Endometrium (tissue), 2 donors: ENCODE results near the gene SPEN.

Source experiments
- FAIRE-seq: peaks from 2 replicates; lab custom pipeline; 2012; peaks lifted over from hg19 to GRCh38; lab: Jason Lieb, UNC
- donor health status: control.
- donor health status: control.

SPEN gene

DNA sequence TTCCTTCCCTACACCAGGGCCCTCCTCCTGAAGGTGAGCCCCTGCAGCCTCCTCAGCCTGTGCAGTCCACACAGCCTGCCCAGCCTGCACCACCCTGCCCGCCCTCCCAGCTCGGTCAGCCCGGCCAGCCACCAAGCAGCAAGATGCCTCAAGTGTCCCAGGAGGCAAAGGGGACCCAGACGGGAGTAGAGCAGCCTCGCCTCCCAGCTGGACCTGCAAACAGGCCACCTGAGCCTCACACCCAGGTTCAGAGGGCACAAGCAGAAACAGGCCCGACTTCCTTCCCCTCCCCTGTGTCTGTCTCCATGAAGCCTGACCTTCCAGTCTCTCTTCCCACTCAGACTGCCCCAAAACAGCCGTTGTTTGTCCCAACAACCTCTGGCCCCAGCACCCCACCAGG is 89.6 kb downstream of the SPEN start:
- no peak for FAIRE-seq

DNA sequence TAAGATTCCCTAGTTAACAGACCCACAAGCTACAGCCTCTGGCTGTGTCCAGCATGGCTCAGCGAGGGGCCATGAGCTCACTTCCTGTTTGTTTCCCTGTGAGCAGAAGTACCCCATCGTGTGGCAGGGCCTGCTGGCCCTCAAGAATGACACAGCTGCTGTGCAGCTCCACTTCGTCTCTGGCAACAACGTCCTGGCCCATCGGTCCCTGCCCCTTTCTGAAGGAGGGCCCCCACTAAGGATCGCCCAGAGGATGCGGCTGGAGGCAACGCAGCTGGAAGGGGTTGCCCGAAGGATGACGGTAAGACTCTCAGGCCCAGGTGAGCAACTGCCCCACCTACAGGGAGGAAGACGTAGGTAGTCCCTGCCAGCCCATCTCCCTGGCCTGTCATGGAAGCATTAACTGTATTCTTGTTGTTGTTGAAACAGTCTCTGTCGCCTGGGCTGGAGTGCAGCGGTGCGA is 90.2 kb downstream of the SPEN start:
- no peak for FAIRE-seq

DNA sequence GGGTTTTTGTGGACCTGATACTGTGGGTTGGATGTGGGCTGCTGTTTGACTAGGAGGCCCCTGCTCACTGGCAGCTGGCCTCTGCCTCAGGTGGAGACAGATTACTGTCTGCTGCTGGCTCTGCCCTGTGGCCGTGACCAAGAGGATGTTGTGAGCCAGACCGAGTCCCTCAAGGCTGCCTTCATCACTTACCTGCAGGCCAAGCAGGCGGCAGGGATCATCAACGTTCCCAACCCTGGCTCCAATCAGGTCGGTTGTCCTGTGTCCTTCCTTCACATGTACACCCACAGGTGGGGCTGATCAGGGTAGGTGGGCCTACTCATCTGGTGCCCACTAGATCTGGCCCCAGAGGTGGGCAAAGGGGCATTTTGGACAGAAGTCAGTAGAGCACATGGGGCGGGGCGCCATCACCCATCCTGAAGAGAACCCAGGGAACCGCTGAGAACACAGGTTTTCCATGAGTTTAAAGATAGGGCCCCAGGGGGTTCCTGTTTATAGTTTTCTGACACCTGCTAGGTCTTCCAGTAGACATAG is 91.2 kb downstream of the SPEN start:
- FAIRE-seq: no peak

DNA sequence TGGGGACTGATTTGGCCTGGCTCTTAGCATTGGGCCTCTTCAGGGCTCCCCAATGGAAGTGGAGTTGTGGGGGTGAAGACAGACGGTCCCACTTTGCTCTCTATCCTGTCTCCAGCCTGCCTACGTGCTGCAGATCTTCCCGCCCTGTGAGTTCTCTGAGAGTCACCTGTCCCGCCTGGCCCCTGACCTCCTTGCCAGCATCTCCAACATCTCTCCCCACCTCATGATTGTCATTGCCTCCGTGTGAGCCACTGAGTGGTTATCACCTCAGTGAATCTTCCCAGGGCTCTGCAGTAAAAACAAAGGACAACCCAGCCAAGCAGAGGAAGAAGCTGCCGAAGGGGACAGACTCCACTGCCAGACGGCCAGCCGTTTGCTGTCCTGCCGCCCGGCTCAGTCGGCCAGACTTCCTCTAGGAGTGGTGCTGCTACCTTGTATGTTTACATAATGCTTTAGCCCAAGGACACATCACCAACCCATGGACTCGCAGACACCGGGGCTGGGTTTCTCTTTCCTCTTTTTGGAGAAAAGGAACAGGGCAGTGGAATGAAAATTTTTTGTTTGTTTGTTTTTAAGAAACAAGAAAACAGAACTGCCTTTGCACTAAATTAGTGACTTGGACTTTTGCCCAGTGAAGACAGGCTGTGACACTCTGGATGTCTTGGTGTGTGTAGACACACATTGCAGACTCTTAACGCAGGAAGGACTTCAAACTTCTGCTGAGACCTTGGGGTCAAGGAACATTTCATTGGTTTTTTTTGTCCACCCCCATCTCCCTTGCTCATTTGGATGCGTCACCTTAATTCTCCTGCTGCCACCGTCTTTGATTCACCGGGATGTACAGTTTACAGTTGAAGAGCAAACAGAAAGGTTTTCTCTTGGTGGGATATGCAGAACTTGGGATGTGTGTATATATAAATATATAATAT is 91.9 kb downstream of the SPEN start:
- FAIRE-seq: no peak

DNA sequence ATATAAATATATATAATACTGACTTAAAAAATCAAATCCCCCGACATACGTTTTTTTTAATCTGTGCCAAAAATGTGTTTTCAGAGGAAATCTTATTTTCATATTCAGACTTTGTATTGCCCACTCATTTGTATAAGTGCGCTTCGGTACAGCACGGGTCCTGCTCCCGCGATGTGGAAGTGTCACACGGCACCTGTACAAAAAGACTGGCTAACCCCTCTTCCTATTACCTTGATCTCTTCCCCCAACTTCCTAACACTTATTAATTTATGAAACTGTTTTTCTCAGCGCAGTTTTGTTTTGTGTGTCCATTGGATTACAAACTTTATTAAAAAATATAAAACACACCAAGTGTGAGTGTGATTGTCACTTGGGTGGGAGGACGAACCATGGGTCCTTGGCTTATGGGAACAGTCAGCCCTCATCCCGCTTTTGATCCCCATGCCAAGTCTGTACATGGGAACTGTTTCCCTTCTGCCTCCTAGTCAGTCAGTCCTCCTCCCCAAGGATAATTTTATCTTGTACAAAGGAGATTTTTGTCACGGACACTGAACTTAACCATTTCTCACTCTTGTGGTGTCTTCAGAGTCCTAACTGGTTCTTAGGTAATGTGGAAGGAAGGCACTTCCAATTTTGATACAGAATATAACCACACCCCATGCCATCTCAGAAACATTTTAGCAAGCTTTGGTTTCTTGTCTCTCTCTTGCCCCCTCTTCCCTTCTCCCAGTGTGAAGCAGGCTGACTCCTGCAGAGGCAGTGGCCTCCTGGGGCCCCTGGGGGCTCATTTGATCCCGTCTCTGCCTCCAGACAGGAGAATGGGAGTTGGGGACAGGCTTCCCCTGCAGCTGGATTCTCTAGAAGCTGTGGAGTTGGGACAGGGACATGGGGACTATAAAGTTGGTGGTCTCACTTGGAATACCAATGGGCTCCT is 92.9 kb downstream of the SPEN start:
- FAIRE-seq: no peak

DNA sequence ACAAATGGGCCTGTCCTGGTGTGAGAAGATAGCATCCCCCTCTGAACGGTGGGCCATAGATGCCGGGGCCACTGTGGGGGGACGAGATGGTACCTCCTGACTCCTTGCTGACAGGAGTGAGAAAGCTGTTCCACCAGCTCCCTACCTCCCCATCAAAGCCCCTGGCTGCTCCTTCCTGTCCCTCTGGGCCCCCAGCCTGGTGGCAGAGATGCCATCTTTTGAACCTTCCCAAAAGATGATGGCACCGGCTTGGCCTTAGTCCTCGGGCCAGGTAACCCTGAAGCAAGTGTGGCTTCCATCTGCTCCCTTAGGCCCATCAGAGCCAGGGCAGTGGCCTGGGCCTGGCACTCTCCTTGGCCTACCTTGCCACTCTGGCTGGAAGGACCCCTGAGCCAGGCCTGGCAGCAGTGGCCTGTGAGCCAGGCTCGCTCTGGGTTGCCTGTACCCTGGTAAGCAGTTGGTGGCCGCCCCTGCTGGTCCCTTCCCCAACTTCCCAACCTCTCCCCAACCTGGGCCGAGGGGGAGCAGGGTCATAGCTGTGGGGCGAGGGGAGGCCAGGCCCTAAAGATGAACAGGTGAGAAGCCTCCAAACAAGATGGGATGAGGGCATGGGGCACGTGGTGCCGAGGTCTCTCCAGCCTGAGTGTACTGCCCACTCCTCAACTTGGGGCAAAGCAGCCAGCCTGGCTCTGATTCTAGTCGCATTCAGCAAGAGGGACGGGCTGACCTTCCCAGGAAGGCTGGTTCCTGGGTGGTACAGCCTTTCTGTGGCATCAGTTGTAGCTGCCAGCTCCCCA is 93.7 kb downstream of the SPEN start:
- FAIRE-seq: no peak

DNA sequence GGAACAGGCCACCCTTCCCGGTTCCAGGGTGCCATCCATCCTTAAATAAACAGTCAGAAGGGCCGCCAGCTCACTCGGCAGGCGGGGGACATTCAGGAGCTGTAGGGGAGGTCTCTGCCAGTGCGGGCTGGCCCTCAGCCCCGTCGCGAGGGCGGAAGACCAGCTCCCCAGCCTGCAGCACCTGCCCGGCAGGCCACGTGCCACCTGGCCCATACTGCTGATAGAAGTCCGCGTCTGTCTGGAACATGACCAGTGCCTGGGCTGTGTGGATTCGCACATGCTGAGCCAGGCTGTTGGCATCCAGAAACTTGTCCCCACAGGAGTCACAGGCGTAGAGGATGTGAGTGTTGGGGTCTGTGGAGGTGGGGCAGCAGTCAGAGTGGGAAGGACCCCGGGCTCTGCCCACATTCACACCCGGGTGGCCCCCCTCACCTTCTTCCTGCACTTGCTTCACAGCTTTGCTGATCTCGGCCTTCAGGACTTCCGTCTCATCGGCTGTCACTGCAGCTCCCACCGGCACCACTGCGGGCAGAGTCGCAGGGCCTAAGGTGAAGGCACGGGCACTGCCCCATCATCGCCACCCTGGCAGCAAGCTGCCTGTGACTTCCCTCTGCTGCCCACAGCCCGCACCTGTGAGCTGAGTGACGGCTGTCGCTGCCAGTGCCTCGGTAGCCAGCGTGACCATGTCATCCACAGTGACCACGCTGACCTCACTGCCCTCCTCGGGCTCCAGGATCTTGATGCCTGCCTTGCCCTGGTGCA is 94.6 kb downstream of the SPEN start:
- FAIRE-seq: no peak

DNA sequence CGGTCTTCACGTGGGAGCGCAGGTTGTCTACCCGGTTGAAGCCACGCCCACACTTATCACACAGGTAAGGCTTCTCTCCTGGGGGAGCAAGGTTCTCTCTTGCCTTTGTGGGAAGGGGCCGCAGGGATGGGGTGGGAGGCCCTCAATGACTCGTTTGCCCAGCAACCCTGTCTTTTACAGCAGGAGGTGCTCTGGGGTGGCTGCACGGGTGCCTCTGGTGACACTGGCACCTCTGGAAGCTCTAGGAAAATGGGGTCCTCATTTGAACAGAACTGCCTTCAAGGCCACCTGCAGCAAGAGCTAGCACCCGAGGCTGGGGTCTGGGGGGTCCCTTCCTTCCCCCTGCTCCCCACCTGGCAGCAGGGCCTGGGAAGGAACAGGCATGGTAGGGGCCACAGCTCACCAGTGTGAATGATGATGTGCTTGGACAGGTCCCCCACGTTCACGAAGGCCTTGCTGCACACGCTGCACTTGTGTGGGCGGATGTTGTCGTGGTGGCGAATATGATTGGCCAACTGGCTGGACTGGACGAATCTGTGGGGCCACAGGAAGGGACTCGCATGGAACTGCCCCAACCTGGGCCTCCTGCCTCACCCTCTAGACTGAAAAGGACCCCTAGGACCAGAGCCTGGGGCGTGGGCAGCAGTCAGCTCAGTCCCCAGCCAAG is 95.3 kb downstream of the SPEN start:
- no peak for FAIRE-seq

DNA sequence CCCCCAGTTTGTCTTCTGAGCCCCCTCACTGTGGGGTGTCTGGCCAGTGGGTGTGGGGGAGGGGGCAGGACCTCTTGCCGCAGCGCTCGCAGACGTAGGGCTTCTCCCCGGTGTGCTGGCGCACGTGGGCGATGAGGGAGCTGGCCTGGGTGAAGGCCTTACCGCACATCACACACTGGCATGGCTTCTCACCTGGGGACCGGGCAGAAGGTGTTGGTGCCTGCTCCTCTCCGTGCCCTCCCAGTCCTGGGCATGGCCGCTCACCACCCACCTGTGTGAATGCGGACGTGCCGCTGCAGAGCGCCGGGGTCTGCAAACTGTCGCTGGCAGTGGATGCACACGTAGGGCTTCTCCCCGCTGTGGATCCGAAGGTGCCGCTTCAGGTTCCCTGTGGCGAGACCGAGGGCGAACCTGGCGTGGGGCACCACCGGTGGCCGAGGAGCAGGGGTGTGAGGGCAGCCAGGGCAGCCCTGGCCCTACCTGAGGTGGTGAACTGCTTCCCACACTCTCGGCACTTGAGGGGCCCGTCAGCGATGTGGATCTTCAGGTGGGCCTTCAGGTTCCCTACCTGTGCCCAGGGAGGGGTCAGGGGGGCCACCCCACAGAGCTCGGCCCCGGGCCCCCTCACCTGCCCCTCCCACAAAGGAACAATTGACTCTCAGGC is 96.0 kb downstream of the SPEN start:
- no peak for FAIRE-seq

DNA sequence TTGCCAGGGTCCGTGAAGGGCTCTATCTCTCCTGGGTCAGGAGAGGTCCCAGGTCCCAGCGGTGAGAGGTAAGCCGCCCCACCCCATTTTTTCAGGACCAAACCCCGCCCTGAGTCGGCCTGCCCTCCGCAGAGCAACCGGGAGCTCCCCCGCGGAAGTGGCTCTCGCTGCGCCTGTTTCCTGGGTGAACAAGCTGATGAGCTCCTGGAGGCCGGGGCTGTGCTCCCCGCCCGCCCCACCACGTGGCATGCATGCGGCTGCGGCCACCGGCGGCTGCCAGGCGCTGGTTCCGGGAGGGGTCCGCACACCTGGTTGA is 96.4 kb downstream of the SPEN start:
- no peak for FAIRE-seq

DNA sequence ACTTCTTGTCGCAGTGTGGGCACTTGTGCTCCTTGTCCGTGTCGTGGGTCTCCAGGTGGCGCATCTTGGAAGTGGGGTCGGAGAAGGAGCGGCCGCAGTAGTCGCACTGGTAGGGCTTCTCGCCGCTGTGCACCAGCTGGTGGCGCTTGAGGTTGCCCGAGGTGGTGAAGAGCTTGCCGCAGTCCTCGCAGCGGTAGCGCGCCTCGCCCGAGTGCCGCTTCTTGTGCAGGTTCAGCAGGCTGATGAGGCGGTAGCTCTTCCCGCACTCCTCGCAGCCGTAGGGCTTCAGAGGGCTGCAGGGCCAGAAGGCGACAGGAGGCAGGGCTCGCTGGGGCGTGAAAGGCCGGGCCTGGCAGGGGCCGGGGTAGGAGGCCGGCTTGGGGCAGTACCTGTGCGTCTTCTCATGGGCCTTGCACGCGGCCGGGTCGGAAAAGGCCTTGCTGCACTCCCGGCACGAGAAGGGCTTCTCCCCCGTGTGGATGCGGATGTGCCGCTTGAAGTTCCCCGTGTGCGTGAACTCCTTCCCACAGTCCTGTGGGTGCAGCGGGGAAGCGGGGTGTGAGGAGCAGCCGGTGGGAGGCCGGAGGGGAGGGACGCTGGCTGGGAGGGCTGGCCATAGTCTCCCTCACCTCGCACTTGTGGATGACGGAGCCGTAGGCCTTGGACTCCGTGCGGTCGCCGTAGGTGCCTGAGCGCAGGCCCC is 97.0 kb downstream of the SPEN start:
- FAIRE-seq: no peak

DNA sequence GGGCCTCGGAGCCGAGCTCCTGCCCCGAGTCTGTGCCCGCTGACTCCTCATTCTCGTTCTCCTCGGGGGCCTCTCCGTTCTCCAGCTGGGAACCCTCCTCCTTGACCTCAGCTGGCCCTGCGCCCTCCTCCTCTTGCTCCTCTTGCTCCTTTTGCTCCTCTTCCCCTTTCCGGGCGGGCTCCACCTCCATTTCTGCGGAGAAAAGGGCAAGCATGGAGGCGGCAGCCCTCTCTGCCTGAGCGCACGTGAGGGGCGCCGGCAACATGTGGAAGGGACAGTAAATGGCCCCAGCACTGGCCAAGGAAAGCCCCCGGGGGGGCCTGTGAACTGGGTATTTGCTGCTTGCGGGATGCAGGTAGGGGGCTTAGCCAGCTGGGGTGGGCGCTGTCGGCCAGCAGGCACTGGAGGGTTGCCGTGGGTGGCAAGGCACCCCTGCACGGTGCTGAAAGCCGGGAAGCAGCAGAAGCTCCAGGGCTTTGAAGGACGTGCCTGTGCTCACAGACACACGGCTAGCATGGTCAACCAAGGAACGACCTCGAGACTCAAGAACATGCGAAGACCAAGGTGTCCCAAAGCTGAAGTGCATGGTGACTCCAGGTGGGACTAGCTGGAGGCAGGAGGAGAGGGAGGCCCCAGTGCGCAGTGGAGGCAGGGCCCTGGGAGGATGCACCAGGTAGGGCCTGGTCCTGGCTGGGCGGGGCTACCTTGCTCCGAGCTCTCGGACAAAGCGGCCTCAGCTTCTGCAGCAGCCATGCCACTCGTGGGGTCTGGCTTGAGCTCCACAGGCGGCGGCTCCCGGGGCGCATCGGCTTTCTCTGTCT is 97.7 kb downstream of the SPEN start:
- no peak for FAIRE-seq

DNA sequence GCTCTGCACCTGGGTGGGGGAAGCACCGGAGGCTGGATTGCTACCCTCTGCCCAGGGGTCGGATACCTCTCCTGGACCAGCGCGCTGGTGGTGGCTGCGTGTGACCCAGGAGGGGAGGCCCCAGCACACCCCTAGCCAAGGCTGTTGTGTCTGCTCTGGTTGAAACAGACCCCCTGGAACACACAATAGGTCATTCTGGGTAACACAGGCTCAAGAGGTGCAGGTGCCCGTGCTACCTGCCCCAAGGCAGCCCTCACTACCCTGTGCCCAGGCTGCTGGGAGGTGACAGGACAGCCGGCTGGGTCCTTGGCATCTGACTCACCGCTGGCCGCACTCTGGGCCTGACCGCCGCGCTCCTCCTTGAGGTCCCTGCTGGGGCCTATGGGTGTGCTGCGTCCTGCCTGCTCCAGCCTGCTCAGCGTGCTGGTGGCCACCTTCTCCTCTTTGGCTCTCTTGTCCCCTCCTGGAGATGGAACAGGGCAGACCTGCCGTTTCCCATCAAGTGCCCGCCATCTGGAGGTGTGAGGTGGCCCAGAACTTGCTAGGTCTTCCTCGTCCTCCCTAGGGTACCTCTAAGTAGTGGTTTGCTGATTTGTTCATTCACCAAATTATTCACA is 98.4 kb downstream of the SPEN start:
- FAIRE-seq: no peak

DNA sequence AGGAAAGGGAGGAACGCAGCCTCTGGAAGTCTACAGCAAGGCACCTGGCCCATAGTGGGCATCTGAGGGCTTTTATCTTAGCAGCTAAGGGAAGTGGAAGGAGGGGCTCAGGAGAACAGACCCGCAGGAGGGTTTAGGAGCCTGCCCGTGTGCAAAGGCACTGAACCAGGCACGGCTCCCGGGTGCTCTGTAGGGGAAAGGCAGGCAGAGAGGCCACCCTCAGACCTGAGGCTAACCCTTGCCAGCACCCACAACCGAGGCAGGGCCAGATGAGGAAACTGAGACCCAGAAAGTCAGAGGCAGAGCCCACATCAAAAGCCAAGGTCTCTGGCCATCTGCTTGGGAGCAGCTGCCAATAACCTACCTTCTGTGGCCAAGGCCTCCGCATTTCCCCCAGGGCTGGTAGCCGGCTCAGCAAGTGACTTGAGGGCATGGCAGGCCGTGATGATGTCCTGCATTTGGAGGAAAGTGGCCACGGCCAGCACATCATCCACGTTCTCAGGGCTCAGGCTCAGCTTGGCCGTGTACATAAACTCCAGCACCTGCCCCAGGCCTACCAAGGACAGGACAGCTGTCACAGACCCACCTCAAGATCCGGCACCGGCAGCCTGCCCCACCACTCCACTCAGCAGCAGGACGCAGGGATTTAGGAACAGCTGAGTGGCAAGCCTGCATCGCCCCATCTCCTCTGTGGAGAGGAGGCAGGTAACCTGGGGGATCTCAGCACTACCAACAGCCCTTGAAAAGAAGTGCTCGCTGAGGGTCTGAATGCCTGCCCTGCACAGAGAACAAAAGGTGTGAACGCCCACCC is 99.3 kb downstream of the SPEN start:
- no peak for FAIRE-seq

DNA sequence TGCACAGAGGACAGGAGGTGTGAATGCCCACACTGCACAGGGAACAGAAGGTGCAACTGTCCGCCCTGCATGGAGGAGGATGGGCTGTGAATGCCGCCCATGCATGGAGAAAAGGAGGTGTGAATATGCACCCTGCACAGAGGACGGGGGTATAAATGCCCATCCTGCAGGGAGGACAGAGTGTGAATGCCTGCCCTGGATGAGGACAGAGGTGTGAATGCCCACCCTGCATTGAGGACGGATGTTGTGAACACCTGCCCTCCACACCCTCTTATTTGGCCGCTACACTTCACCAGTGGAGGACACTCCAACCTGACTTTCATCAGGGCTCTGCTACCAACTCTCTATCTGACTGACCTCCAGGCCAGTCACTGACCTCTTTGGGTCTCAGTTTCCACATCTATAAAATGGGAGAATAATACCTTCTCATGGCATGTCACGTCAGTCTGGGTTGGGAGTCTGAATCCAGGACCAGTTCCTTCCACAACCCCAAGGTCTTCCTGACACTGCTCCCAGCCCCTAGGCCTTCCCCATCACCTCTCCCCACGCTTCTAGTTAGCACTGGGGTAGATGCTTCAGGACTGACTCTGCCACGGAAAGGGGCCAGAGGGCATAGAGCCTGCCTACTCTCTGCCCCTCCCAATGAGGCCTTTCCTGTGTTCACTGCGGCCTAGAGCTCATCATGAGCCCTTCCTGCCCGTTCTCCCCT is 100.0 kb downstream of the SPEN start:
- no peak for FAIRE-seq

DNA sequence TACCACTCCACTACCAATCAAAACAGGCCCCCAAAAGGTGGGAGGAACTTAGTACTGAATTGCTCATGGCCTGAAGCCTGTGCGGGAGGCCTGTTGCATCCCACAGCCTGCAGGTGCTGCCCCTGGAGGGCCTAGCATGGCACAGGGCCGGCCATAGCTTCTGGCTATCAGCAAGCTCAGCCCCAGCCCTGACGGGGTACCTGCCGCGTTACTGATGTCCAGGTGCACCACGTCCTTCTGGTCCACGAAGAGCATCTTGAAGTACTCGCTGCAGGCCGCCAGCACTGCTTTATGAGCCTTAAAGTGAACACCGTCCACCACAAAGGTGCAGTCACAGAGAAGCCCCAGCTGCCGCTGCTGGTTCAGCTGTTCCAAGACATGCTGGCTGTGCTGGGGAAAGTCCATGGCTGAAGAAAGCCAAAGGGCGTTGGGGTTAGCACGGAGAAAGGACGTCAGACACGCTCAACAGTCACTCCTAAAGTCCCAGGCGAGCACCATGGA is 100.6 kb downstream of the SPEN start:
- FAIRE-seq: no peak
